ENCODE results near the gene PFN1. TPM values are rescaled to one million over a fixed set of nuclear protein-coding genes. Genes with fewer than 3 reads are reported as not detected.

PFN1 gene
- total and polyA plus RNA-seq, 2 of the 8 experiments (the other 6 are each of a cell fraction or from before 2014, with no cell fraction given), result 1,355 to 1,949 TPM

DNA sequence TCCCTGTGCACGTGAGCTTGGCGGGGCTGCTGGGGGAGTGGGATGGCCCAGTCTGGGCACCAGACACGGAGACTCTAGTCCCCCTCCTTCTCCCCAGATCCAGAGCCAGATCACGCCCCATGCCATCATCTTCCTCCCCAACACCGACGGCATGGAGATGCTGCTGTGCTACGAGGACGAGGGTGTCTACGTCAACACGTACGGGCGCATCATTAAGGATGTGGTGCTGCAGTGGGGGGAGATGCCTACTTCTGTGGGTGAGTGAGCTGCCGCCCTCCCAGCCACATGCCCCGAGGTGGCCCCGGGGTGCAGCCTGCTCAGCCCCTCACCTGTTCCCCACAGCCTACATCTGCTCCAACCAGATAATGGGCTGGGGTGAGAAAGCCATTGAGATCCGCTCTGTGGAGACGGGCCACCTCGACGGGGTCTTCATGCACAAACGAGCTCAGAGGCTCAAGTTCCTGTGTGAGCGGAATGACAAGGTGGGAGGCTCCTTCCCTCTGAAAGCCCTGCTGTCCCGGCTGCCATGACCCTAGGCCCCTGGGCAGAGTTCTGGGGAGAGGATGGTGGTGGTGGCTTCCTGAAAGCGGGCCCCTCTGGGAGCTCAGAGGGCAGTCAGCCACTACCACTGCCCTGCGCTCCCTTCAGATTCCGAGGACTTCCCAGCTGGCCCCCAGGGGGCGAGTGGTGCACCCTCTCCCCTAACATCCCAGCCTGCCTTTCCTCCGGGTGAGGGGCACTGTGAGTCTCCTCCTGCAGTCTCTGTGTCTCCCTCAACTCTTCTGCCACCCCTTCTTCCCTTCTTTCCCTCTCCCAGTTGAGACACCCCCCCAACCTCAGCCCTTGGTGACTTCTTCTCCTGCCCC lies 51.8 kb downstream of the PFN1 start (continued):
- TF ChIP-seq, protein P1, sequence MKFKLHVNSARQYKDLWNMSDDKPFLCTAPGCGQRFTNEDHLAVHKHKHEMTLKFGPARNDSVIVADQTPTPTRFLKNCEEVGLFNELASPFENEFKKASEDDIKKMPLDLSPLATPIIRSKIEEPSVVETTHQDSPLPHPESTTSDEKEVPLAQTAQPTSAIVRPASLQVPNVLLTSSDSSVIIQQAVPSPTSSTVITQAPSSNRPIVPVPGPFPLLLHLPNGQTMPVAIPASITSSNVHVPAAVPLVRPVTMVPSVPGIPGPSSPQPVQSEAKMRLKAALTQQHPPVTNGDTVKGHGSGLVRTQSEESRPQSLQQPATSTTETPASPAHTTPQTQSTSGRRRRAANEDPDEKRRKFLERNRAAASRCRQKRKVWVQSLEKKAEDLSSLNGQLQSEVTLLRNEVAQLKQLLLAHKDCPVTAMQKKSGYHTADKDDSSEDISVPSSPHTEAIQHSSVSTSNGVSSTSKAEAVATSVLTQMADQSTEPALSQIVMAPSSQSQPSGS (IDR thresholded peaks at IDR 0.05; ENCODE audit: low read length), result no peak
- TF ChIP-seq KDM4A (IDR thresholded peaks at IDR 0.05; ENCODE audit: low read depth, low read length, severe bottlenecking), result no peak
- TF ChIP-seq, protein P2, sequence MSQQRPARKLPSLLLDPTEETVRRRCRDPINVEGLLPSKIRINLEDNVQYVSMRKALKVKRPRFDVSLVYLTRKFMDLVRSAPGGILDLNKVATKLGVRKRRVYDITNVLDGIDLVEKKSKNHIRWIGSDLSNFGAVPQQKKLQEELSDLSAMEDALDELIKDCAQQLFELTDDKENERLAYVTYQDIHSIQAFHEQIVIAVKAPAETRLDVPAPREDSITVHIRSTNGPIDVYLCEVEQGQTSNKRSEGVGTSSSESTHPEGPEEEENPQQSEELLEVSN (IDR thresholded peaks at IDR 0.05), result no peak
- TF ChIP-seq BRCA1 (IDR thresholded peaks at IDR 0.05; ENCODE audit: low read depth, low read length), result no peak
- no peak for TF ChIP-seq CREB1 (IDR thresholded peaks at IDR 0.05)
- TF ChIP-seq BACH1 (IDR thresholded peaks at IDR 0.05; ENCODE audit: low read length), result no peak
- no peak for TF ChIP-seq CTBP2 (IDR thresholded peaks at IDR 0.05; ENCODE audit: borderline replicate concordance, insufficient read depth, insufficient read length, low read length)
- no peak for TF ChIP-seq CHD2 (IDR thresholded peaks at IDR 0.05; ENCODE audit: low read length)
- TF ChIP-seq, protein P3, sequence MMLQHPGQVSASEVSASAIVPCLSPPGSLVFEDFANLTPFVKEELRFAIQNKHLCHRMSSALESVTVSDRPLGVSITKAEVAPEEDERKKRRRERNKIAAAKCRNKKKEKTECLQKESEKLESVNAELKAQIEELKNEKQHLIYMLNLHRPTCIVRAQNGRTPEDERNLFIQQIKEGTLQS (IDR thresholded peaks at IDR 0.05; ENCODE audit: insufficient read depth, low read depth, low read length), result no peak
- no peak for TF ChIP-seq CEBPB (IDR thresholded peaks at IDR 0.05; ENCODE audit: low read depth, low read length)
- TF ChIP-seq EZH2 (IDR thresholded peaks at IDR 0.05; ENCODE audit: low read depth, low read length, severe bottlenecking), result no peak
- TF ChIP-seq CBX8 (IDR thresholded peaks at IDR 0.05; ENCODE audit: borderline replicate concordance, low read depth, low read length), result no peak

All from H1 (cell line).